Panc1 (cell line): Measurements from ENCODE around the gene RIT2.
"Not testable (repeated sequence)": the region's sequence is repeated elsewhere in the genome, so short reads cannot be mapped to it uniquely, and the experiment has no call there.

Experiments
- CTCF ChIP-seq: fragments of 450-650 bp; IDR thresholded peaks from 2 replicates; pipeline ENCODE4 v1.5.1; 2017; ENCODE audit warnings: mild to moderate bottlenecking
- POLR2AphosphoS5 ChIP-seq: IDR thresholded peaks from 2 replicates; pipeline ENCODE4 v1.6.1; 2012; ENCODE audit warnings: mild to moderate bottlenecking, low read depth, low read length, moderate library complexity
- REST ChIP-seq, 2 experiments: IDR thresholded peaks; 2 replicates each; pipeline ENCODE4 v1.6.1; 2011 to 2012; ENCODE audit warnings: low read depth in 2 of 2, control low read depth in 1 of 2, low read length in 1 of 2, mild to moderate bottlenecking in 1 of 2, moderate library complexity in 1 of 2; ENCODE audit not compliant: insufficient read depth in 1 of 2
- SIN3A ChIP-seq: IDR thresholded peaks from 2 replicates; pipeline ENCODE4 v1.6.1; 2012; ENCODE audit warnings: low read depth, mild to moderate bottlenecking, low read length, moderate library complexity, borderline replicate concordance; ENCODE audit not compliant: insufficient read depth
- TCF7L2 ChIP-seq: IDR thresholded peaks from 2 replicates; pipeline ENCODE4 v1.6.1; 2011; ENCODE audit warnings: mild to moderate bottlenecking, low read depth, low read length, inconsistent platforms

- not testable (repeated sequence) for TF ChIP-seq REST (IDR thresholded peaks at IDR 0.05; ENCODE audit: insufficient read depth in 1 of 2, low read depth in 2 of 2, low read length in 1 of 2); CTCF; POLR2AphosphoS5; TCF7L2; SIN3A
Observed at GRCh38 chr18:42741805-42742347, 373.6 kb downstream of the RIT2 start.
